ENCODE data around the gene ATRIP.
A peak's percentile ranks its signal among the peaks of the same experiment; 100 is the strongest.
"Not testable (repeated sequence)": the region's sequence is repeated elsewhere in the genome, so short reads cannot be mapped to it uniquely, and the experiment has no call there.

Gene ATRIP

DNA sequence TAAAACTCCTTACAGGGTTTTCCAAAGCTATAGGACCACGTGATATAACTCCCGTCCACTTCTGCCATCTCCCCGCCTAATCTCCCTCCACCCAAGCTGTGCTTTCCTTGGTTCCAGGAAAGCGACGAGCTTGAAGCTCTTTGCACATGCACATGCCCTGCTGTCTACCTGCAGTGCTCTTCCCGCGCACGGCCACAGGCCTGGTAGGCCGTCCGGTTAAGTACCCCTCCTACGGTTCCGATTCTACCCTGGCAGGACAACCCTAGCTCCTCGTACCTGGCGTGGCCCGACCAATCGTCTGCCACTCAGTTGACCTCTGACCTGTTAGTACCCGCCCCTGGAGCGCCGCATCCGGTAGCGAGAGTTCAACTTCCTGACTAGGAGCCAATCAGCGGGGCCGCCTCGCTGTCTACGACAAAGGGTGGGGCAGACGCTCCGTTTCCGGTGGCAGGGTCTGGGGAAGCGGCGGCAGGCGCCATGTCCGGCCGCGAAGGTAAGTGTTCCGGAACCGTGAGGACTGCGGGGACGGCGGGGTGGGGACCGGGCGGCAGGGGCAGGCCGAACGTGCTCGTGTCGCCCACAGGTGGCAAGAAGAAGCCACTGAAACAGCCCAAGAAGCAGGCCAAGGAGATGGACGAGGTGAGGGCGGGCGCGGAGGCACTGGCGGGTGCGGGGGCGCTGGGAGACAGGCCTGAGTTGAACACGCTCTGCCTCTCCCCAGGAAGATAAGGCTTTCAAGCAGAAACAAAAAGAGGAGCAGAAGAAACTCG, 6.5 kb upstream of the ATRIP start, which contains the start of the genes CCDC51 and TMA7:
TSS of gene CCDC51 (minus strand) at position 300 of the 770 bp plus-strand sequence. CDS start 4,991 bp downstream, outside the sequence.
TSS of gene TMA7 (plus strand) at position 438 of the 770 bp plus-strand sequence. CDS start at position 478, 40 bp downstream.
- DNase-seq, result peak; percentile 94

- no peak for DNase-seq
Observed at GRCh38 chr3:48440590-48440958, 6.0 kb upstream of the ATRIP start.

- DNase-seq, result no peak
Observed at GRCh38 chr3:48441940-48442339, 4.6 kb upstream of the ATRIP start.

GRCh38 chr3:48445277-48445882, 1.2 kb upstream of the ATRIP start:
- DNase-seq, result no peak

GRCh38 chr3:48446043-48446424, 503 bp upstream of the ATRIP start:
- no peak for DNase-seq

DNA sequence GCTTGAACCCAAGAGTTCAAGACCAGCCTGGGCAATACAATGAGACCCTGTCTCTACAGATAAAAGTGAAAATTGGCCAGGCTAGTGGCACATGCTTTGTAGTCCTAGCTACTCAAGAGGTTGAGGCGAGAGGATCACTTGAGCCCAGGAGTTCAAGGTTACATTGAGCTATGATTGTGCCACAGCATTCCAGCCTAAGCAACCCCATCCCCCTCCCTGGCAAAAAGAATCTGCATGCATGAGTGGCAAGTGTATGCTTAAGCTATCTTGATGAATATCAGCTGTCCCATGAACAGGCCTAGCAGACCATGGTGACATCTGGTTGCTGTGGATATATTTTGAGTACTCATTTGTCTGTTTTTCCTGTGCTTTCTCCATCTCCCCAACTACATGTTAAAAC, 4.7 kb downstream of the ATRIP start:
- no peak for DNase-seq

- no peak for DNase-seq
Observed at GRCh38 chr3:48456456-48456855, 9.9 kb downstream of the ATRIP start.

DNA sequence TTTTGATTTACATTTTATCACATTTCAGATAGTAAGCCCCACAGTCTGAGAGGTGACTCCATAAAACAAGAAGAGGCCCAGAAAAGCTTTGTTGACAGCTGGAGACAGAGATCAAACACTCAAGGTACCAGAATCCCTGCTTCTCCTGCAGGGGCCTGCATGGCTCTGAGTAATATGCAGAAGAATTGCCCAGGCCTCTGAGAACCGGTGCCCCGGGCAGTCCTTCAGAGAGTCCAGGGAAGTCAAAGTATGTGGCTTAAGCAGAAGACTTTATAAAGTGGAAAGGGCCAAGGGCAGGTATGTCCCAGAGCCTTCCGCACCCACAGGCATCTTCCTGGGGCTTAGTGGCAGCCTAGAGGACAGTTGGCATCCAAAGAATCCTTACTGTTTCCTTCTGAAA, 12.8 kb downstream of the ATRIP start:
- no peak for DNase-seq

- DNase-seq, result no peak
Observed at GRCh38 chr3:48459773-48460516, 13.4 kb downstream of the ATRIP start.

- no peak for DNase-seq
Observed at GRCh38 chr3:48460517-48460902, 14.0 kb downstream of the ATRIP start.

DNA sequence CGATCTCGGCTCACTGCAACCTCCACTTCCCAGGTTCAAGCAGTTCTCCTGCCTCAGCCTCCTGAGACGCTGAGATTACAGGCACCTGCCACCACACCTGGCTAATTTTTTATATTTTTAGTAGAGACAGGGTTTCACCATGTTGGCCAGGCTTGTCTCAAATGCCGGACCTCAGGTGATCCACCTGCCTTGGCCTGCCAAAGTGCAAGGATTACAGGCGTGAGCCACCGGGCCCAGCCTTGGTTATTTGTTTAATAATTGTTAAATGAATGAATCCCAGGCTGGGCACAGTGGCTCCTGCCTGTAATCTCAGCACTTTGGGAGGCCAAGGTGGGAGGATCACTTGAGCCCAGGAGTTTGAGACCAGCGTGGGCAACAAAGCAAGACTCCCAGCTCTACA, 15.2 kb downstream of the ATRIP start:
- not testable (repeated sequence) for DNase-seq

- no peak for DNase-seq
Observed at GRCh38 chr3:48463703-48464102, 17.2 kb downstream of the ATRIP start.

DNA sequence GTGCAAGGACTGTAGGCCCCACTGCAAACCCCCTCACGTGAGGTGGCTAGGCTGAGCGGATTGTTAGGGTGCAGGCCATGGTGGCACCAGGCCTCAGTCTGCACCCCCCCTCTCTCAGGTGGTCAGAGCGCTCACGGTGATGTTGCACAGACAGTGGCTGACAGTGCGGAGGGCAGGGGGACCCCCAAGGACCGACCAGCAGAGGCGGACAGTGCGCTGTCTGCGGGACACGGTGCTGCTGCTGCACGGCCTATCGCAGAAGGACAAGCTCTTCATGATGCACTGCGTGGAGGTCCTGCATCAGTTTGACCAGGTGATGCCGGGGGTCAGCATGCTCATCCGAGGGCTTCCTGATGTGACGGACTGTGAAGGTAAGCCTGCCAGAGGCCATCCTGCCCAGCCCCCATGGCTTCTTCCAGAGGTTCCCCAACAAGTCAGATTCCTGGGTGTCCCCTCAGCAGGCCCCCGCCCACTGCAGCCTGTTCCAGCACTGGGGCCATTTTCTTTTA, 18.2 kb downstream of the ATRIP start:
- DNase-seq, result no peak

DNA sequence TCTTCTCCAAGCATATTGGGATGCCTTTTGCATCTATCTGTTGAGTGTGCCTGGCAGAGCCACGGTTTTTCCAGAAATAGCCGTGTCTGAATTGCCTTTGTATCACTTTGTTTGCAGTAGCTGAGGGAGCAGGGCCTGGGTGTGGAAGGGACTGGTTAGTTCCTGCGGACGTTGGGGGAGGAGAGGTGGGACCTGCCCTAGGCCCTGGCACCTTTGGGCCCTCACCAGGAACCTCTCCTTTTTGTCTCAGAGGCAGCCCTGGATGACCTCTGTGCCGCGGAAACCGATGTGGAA, 18.6 kb downstream of the ATRIP start:
- no peak for DNase-seq

DNA sequence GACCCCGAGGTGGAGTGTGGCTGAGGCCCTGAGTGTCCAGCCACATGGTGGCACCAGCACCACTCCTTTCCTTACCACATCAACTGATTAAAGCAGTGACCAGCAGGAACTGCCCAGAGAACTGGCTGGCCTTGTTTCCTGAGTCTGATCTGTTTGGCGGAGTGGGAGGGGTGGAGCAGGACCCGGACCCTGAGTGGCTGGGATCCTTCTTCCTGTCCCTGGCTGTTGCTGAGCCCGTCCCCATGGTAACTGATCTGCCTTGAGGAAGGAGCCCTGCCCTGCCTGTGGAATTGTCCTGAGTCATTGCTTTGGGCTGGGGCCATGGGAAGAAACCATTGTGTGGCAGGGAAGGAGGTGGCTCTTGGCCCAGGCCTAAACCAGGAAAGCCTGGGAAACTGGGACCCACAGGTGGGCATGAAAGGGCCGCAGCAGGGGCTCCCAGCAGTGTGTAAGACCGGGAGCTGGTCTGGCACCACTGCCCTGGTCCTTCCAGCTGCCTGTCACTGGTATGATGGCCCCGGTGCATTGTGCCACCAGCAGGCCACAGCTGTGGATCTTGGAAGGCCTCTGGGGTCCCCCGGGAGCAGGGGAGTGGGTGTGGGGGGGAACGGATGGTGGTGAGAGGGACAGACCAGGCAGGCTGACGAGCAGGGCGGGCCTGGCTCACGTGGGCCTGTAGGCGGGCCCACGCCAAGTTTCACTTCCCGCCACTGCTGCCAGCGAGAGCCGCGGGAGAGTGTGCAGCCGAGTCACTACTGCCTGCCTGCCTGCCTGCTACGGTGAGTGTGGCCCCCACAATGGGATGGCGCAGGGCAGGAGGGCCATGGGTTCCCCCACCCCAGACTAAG, 19.2 kb downstream of the ATRIP start:
- DNase-seq, result peak; percentile 96

GRCh38 chr3:48466386-48467109, 20.0 kb downstream of the ATRIP start:
- no peak for DNase-seq

DNA sequence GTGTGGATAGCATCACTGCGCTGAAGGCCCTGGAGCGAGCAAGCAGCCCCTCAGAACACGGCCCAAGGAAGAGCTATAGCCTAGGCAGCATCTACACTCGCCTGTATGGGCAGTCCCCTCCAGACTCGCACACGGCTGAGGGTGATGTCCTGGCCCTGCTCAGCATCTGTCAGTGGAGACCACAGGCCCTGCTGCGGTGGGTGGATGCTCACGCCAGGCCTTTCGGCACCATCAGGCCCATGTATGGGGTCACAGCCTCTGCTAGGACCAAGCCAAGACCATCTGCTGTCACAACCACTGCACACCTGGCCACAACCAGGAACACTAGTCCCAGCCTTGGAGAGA, 20.5 kb downstream of the ATRIP start:
- no peak for DNase-seq

DNA sequence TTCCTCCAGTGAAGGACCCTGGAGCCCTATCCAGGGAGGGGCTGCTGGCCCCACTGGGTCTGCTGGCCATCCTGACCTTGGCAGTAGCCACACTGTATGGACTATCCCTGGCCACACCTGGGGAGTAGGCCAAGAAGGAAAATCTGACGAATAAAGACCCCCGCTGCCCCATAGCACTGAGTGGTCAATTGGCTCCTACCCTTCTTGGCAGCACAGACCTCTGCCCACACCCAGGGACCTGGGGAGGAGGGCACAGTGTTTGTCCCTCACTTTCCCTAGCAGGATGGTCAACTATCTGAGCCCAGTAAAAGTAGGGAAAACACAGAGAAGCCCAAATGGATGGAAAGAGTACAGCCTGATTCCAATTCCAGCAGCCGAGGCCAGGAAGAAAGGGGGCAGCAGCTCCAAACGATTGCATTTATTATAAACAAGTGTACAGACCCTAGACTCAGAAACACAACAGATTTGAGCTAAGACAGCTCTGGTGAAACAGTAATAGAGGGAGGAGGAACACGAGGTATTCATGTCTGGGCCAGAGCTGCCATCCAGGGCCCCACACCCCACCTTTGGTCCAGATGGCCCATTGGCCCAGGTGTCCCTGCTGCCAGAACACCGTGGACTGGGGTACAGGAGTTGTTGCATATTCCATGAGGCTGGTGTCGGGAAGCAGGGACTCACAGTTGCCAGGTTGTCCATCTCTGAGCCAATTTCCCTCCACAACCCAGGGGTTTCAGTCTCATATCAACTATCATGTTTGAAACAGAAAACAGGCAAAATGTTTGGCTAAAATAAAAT, 21.1 kb downstream of the ATRIP start:
- DNase-seq, result no peak

DNA sequence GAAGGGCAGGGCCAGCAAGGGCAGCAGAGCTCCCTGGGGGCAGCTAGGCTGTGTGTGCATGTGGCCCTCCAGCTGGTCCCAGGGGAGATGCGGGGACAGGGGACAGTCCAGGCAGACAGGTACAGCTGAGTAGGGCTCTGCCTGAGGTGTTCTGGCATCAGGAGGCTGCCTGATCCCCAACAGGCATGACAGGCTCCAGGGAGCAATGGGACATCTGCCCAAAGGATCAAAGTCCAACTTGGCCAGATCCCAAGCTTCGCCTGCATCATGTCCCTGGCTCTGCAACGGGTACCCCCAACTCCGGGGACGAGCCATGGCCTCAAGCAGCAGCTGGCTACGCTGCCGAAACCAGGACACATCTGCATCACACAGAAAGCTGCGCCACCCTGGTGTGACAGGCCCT, 21.8 kb downstream of the ATRIP start:
- DNase-seq, result no peak

GRCh38 chr3:48469046-48469915, 22.7 kb downstream of the ATRIP start:
- DNase-seq, result no peak
